UCSD-AML1 (cell line): Measurements from ENCODE around the gene CFAP251.

Experiments
- DNase-seq: peaks from one replicate; lab custom pipeline; 2025; ENCODE audit not compliant: unreplicated experiment; lab: John Stamatoyannopoulos, UW

Gene CFAP251

DNA sequence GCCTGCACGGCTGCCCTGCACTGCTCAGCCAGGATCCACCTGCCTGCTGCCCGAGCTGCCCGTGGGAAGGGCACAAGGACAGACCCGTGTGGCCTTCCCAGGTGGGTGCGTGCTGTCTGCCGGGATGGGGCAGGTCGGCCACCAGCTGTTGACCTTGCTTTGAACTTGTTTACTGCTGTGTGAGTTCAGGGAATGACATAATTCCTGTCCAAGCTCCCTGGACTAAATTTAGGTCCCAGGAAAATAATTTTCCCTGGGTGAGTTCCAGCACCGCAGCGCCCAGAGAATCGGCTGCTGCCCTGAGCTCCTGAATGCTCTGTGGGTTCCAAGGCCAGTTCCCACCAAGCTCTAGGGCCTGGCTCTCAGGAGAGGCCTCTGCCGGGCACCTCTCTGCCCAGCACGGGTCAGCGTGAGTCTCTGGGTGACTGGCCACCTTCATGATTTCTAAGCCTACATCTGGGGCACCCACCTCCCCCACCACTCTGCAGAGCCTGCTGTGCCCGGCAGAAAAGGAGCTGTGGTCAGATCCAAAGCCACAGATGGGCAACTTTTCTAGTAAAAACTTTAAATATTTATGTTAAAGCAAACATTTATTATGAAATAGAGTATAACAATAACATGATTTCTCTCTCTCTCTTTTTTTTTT is 133.0 kb downstream of the CFAP251 start:
- DNase-seq = no peak

DNA sequence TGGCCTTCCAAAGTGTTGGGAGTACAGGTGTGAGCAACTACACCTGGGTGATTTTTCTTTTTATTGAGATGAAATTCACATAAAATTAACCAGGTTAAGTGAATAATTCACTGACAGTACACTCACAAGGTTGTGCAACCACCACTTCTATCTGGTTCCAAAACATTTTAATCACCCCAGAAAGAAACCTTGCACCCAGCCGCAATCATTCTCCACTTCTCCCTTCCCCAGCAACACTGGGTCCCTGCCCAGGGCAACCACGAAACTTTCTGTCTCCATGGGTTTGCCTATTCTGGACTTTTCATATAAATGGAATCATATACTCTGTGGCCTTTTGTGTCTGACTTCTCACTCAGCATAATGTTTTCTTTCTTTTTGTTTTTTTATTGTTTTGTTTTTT is 133.9 kb downstream of the CFAP251 start:
- no peak for DNase-seq
